Ureter (tissue), 1 donor: ENCODE data around the gene BANP. TPM values are rescaled to one million over a fixed set of nuclear protein-coding genes. Genes with fewer than 3 reads are reported as not detected.
"Not testable (repeated sequence)": the region's sequence is repeated elsewhere in the genome, so short reads cannot be mapped to it uniquely, and the experiment has no call there.

Experiments
- DNase-seq: peaks from one replicate; pipeline ENCODE4 v3.0.0-alpha.2; 2020; ENCODE audit warnings: low spot score
- total RNA-seq: library from RNA; stranded (reverse); gene quantifications from one replicate; pipeline ENCODE4 v1.2.4, GENCODE V29; 2023
- donor health status: DM: yes; HTN: yes; CAD: no.

BANP gene
- total RNA-seq, 1 donor from 2014 or later = 30.9 TPM

GRCh38 chr16:88086571-88087516 lies 135.6 kb downstream of the BANP start:
- DNase-seq = no peak

- no peak for DNase-seq
Observed at GRCh38 chr16:88087517-88087877, 136.3 kb downstream of the BANP start.

GRCh38 chr16:88088161-88088581 lies 136.9 kb downstream of the BANP start:
- no peak for DNase-seq

- not testable (repeated sequence) for DNase-seq
Observed at GRCh38 chr16:88088611-88089010, 137.4 kb downstream of the BANP start.

GRCh38 chr16:88089071-88089470 lies 137.8 kb downstream of the BANP start:
- DNase-seq = not testable (repeated sequence)

GRCh38 chr16:88089632-88090376 lies 138.6 kb downstream of the BANP start:
- not testable (repeated sequence) for DNase-seq

- DNase-seq = not testable (repeated sequence)
Observed at GRCh38 chr16:88090377-88091175, 139.3 kb downstream of the BANP start.

GRCh38 chr16:88091221-88091971 lies 140.2 kb downstream of the BANP start:
- DNase-seq = not testable (repeated sequence)

GRCh38 chr16:88091972-88092302 lies 140.7 kb downstream of the BANP start:
- DNase-seq = not testable (repeated sequence)

GRCh38 chr16:88092791-88093555 lies 141.7 kb downstream of the BANP start:
- not testable (repeated sequence) for DNase-seq

- DNase-seq = not testable (repeated sequence)
Observed at GRCh38 chr16:88093556-88094252, 142.5 kb downstream of the BANP start.

GRCh38 chr16:88094253-88094575 lies 143.0 kb downstream of the BANP start:
- not testable (repeated sequence) for DNase-seq

GRCh38 chr16:88094900-88095299 lies 143.7 kb downstream of the BANP start:
- not testable (repeated sequence) for DNase-seq

GRCh38 chr16:88096659-88097058 lies 145.4 kb downstream of the BANP start:
- DNase-seq = not testable (repeated sequence)

- DNase-seq = not testable (repeated sequence)
Observed at GRCh38 chr16:88098731-88099562, 147.7 kb downstream of the BANP start.

- DNase-seq = no peak
Observed at GRCh38 chr16:88099563-88099890, 148.3 kb downstream of the BANP start.

- DNase-seq = not testable (repeated sequence)
Observed at GRCh38 chr16:88099956-88100355, 148.7 kb downstream of the BANP start.

- not testable (repeated sequence) for DNase-seq
Observed at GRCh38 chr16:88100801-88101622, 149.8 kb downstream of the BANP start.
